Measurements from ENCODE around the gene COL6A3.
"Not testable (repeated sequence)": the region's sequence is repeated elsewhere in the genome, so short reads cannot be mapped to it uniquely, and the experiment has no call there.

COL6A3 gene

DNA sequence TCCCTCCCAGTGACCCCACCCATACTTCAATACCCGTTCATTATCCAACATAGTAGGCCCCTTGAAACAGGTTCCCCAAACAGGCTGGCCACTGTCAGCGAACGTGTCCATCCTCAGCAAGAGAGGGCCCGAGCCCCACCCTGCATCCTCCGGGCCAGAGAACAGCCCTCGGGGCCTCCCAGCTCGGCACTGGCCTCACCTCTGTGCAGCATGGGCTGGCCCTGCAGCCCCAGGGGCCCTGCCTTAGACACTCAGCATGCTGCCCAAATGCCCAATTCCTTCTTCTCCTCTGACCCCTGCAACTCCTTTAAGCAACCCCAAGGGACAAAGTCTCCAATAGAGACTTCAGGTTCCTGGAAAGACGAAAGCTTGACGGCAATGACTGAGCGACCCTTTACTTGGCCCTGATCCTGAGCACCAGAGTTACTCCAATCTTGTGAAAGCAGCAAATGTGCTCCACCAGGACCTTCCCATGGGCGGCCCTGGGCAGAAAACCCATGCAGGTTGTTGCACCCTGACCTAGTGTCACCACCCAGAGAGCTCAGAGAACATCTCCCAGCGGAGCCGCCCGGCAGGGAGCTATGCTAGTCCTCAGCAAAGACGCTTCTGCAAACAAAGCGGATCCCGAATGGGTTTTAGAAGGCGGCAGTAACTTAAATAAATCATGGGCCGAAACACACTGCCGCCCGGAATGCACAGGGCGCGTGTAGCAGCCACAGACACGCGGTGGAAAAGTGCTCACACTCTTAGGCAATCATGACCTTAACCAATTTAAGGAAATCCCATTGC is 782 bp downstream of the COL6A3 start:
- DNase-seq, result no peak

DNA sequence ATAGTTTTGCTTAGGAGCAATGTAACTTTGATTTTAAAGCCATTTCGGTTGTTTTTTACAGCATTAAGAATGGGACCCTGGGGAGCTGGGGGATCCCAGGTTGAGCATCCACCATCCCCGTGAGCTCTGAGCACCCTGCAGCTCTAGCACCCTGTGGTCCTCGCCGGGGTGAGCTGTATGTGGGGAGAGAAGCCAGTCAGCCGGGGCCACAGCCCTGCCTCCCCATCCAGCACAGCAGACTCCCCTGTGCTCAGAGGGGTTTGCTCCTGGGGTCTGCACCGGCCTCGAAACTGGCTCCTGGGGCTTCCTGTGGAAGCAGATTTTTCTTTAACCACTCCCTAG is 1.3 kb downstream of the COL6A3 start:
- no peak for DNase-seq

DNA sequence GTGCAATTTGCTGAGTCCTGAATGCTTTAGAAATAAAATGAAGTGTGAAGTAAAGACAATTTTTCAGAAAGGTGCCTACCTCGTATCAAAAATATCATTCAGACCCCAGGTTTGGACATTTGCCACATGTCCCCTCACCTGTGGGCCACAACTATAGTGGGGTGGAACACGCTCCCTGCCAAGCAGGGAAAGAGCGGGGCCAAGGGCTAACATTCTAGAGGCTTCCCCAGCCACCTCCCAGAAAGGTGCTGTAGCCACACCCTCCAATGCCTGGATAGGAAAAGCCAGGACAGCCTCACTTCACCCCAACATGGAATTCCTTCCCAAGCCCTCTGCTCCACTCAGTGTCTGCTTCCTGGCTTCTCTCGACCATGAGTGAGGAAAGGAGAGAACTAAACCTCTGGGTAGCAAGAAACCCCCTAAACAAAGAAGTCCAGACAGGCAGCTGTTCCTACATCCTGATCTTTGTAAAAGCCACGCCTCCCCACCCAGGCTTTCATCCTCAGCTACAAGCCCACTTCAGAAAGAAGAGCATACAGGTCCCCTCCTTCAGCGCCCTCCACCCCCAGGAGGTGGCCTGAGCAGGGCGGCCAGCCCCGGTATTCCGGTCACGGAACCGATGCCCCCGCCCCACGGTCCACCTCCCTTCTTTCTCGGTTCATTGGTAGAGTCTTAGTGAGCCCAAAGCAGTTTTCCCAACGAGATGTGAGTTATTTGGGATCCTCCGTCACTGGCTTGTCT is 2.1 kb downstream of the COL6A3 start:
- DNase-seq, result no peak

DNA sequence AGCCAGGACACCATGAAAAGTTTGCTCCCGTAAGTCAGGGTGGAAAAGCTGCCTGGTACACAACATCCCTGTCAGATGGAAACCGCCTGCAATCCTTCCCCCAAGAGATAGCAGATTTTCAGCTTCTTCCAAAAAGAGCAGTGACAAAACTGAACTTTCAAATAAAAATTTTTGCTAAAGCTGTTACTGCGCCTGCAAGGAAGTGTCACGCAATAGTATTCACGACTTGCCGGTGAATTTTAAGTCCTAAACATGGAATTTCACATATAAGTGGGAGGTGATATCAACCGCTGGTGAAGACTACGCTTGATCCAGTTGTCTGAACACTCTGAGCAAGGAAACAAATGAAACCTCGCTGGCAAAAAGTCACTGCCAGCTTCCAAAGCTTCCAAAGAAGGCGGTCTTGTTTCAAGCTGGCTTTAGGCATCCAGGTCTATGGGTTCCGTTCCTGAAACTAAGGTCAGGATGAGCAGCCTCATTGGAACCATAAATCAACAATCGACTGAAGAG is 2.8 kb downstream of the COL6A3 start:
- no peak for DNase-seq

DNA sequence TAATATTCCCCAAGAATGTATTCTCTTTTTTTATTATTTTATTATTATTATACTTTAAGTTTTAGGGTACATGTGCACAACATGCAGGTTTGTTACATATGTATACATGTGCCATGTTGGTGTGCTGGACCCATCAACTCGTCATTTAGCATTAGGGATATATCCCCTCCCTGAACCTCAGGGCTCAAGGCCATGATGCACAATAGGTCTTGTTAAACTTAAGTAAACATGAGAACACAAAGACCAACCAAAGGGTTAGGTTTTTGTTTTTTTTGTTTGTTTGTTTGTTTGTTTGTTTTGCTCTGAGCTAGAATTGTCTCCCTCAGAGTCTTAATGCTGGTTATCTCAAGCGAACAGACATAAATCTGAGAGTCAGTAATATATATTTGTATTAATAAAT is 4.7 kb downstream of the COL6A3 start:
- not testable (repeated sequence) for DNase-seq

DNA sequence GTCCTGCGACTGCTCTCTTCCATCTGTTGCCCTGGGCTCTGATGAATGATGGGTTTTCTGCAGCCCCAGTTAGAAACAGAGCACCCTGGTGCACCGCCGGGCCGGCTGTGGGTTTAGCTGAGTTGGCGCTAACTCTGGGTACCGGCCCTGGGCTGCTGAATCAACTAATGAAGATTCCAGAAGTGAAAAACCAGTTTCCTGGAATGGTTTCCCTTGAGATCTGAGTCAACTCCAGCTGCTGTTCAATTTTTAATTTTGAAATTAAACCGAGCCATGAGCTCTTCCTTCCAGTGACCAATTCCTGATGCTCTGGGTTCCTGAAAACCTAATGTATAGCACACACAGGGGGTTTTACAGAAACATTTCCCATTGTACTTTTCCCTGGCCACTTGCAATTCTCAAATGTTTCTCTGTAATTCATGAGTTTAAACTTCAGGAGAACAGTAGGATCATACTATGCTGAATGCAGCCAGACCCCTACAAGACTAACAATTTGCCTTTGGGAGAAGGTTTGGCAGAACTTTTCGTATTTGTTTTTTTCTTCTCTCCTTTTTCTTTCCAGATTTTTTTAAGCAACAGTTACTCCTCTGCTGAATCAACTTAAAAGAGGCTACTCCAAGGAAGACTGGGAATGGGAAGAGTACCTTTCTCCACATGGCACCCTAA is 5.5 kb downstream of the COL6A3 start:
- DNase-seq, result no peak

DNA sequence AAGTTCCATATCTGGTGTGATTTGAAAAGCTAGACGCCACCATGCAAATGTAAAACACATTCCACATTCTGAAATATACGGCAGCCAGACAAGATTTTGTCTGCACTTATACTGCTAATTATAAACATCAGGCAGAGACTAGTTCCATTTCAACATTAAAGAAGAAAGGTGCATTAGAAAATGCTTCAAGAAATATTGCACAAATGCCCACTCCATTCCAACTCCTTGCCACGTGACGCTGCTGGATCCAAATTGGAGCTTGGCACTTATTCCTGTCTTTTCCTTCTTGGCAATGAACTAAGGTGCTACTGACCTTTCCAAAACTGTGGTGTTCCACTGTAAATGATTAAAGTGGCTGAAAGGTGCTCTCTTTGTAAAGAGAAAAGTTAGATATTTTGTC is 6.3 kb downstream of the COL6A3 start:
- DNase-seq, result no peak

DNA sequence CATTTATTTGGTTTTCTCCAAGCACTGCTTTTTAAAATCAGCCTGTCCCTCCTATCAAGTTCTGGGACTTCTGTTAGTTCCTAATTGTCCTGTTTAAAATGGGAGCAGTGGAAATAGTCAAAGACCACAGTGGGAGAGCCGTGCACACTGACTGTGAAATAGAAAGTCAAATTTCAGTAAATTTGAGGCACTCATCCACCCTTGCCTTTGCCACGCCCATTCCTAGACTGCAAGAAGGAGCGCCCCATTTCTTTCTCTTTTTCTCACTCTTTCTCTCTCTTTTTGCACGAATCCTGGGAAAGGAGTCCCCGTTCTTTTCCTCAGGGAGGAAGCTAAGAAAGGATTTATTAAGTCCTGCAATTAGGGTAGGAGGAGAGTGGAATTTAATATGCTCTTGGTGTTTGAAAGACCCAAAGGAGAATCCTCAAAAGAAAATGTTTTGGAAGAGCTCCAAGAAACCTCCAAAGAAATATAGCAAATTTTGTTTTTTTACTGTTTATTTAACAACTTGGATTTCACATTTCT is 7.5 kb downstream of the COL6A3 start:
- no peak for DNase-seq

DNA sequence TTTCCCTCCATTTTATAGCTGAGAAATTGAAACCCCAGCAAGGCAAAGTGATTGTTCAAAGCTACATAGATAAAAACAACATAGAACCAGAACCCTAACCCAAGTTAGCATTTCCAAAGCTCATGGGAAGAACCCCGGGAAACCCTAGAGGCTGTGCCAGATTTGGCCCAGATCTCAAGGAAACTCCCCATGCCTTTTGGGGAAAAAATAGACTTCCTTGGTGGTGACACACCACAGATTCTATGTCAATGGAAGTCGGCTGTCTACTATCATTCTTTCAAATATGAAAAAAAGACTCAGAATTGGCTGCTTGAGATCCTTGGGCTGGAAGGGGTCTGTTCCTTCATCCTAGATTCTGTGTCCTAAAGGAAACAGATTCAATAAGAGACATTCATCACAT is 8.4 kb downstream of the COL6A3 start:
- no peak for DNase-seq

DNA sequence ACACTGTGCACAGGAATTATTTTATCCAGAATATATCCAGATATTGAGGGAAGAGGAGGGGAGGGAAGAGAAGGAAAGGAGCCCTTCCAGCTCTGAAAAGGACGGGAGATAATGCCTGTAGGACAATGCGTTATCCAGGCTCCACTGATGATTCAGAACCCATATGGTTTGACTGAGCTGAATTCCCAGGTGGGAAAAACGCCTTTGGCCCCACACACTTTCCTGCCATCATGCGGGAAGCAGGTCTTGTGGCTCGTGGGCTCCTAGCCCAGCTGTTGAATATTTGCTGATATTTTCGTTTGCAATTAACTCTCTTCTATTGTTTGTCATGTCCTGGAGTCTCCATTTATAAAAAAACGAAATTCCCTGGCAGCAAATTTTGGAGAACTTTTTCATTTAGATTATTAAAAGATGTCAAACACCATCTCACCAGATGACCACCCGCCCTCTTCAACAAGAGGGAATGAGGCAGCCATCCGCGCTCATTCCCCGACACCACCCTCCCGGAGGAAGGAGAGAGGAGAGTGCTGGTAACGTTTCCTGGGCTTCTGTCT is 8.9 kb downstream of the COL6A3 start:
- DNase-seq, result no peak

DNA sequence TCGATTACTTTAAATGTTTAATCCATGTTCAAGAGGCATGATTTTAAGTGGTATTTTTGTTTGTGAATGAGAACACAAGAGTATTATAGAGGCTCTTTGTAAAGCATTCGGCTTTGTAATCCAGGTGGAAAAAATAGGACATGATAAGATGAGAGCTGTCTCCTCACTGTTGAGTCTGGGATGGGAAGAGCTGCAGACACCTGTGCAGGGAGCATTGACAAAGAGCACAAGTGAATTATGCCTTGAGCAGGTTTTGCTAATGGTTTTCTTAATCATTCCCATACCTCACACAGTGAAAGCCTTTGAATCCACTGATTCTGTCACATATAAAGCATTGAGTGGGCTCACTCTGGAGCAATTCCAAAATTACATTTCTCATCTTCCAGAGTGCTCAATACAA is 9.6 kb downstream of the COL6A3 start:
- DNase-seq, result no peak

DNA sequence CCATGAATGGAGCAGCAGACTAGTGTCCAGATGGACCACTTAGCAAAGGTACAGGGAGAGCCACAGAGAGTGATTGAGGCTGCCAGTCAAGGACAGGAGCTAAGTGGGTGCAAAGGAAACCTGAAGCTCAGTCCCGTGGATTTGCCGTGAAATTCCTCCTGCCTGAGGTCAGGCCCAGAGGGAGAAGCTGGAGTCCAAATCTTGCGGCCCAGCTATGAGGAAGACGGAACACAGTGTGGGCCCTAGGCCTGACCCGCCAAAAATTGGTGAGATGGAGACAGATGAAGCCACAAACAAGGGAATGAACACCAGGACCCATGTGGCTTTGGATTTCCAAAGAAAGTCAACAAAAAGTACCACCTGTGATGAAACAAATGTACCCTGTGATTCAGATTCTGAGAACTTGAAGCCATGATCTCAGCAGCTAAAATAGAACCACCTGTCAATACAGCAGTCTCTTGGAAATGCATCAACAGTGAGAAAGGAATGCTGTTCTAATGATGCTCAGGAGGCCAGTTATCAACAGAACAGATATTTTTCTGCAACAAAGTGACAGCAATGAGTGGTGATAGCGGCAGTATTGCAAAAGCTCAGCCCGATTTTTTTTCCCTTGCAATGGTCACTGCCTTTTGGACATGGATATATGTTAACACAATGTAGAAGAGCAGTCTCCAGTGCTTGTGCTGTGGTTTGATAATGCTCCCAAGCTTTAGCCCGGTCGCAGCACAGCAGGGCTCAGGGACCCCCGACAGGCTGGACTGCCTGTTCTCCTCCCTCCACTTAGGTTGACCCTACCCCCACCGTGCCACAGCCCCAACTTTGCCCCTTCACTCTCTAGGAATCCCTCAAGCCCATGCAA is 10.7 kb downstream of the COL6A3 start:
- DNase-seq, result no peak

DNA sequence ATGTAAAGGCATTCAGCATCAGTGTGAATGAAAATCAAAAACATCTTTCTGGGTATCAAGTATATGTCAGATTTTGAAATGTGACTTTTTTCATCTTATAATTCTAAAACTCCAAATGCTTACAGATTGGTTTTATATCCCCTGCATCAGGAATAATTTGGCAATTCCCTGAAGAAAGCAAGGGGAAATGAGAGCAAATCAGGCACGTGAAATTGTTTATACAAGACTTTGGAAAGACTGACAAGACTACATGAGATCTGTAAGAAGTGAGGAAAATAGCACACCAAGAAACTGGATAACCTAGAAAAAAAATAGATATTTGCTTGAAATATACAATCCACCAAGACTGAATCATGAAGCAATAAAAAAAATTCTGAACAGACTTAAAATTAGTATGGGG is 13.8 kb downstream of the COL6A3 start:
- DNase-seq, result no peak

DNA sequence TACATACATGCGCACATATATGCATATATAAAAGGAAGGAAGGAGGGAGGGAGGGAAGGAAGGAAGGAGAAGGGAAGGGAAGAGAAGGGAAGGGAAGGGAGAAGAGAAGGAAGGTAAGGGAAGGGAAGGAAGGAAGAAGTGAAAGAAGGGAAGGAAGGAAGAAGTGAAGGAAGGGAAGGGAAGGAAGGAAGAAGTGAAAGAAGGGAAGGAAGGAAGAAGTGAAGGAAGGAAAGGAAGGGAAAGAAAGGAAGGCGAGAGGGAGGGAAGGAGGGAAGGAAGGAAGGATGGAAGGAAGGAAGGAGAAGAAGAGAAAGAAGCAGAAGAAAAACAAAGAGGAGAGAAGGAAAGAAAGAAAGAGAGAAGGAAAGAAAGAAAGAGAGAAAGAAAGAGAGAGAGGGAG is 16.9 kb downstream of the COL6A3 start:
- no peak for DNase-seq

DNA sequence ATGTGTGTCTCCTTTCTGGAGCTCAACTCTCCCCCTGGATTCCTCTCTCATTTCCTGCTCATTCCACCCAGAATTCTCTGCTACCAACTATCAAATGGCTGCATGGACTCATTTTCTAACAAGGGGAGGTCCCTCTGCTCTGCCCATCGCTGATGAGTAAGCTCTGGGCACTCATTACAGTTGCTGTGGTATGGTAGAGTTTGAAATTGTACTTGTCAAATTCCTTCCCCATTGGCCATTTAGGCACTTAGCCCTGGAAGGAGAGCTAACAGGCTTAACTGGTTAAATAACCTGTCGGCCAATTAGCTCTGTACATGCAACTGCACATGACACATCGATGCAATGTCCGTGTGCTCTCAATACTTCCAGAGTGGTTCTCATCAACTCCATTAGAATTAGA is 20.4 kb downstream of the COL6A3 start:
- no peak for DNase-seq

DNA sequence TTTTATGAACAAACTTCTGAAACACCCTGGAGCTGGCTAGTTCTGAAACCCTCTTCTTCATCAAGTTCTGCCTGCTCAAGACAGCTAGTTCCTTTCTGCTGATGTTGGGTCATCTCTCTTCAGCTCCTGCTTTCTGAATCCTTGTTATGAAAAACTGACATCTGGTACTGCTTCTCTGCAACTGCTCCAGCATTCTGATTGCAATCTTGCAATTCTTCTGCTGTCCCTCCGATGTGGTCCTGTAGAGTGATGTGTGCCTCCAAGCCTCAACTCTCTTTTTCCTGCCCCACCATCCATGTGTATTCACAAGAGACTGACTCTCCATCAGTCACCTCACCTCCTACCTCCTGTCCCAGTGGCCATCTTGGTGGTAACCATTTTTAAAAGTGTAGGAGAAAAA is 21.8 kb downstream of the COL6A3 start:
- DNase-seq, result no peak

DNA sequence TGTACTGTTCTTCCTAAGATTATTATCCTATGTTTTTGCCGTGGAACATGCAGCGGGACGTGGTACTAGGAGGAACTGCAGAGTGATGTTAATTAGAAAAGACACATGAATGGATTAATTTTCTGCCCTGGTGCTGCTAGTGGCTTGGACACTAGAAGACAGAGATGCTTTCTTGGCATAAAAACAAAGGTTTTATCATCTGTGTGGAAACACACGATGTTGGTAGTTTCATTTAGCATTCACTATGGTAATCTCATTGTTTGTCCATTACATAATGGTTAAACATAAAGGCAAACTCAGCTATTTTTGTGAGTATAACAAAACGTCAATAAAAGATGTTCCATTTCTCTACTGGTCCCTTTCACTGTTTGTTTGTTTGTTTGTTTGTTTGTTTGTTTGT is 22.8 kb downstream of the COL6A3 start:
- DNase-seq, result no peak

DNA sequence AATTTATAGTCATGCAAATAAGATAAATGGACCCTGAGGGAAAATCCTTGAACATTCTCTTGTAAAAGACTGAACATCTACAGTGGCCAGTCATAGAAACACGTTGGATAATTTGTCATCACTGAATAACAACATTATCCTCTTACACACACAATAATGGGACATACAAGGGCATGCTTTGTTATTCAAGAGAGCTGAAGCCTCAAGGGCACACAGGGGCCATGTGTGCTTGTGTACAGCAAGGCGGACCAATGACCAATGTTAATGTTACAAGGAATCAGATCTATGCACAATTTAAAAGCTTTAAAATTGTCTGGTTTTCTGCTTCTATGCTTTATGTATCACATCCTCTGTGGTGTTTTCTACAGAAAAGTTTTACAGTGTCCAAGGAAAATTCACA is 23.7 kb downstream of the COL6A3 start:
- no peak for DNase-seq

DNA sequence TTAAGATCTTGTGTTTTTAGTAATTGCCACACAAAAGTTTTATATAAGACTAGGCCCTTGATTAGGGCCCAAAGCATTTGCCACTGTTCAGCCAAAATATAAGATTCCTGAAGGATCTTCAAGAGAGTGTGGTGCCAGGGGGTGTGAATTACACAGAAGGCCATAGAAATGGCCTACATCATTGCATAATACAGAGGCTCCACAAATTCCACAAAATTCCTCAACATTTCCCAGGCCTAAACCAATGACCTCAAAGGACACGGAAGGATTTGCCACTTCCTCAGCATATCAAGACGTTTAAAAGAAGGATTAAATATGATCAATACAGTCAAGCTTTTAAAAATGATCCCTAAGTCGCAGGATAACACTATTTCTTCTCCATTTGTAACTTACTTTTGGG is 24.1 kb downstream of the COL6A3 start:
- DNase-seq, result no peak

DNA sequence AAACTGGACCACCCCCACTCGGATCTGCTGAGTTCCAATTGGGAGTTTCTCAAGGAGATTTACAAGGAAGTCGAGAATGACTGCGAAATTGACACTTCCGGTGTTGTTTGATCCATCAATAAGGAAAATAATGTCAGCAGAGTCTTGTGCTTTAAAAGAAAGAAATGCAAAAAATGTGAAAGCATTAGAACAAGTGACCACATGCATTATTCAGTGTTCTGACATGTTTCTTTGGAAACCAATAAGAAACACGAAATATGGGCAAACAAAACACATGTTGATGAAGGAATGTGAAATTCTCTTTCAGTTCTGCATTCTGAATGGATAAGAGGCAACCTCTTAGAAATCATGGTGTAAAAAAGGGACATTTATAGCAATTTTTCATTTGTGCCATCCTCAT is 25.9 kb downstream of the COL6A3 start:
- DNase-seq, result no peak

DNA sequence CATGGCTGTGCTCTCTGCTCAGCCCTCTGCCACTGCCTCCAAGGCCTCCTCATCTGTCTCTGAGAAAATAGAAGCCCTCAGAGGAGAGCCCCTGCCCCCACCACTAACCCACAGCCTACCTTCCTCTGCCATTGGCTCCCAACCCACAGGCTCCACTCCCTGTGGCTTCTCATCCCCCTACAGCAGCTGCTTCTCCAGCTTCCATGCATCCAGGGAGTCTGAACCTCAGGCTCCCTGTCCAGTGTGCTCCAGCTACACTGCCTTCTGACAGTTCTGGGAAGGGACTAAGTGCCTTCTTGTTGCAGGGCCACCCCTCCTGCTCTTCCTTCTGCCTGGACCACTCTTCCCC is 29.3 kb downstream of the COL6A3 start:
- DNase-seq, result no peak

DNA sequence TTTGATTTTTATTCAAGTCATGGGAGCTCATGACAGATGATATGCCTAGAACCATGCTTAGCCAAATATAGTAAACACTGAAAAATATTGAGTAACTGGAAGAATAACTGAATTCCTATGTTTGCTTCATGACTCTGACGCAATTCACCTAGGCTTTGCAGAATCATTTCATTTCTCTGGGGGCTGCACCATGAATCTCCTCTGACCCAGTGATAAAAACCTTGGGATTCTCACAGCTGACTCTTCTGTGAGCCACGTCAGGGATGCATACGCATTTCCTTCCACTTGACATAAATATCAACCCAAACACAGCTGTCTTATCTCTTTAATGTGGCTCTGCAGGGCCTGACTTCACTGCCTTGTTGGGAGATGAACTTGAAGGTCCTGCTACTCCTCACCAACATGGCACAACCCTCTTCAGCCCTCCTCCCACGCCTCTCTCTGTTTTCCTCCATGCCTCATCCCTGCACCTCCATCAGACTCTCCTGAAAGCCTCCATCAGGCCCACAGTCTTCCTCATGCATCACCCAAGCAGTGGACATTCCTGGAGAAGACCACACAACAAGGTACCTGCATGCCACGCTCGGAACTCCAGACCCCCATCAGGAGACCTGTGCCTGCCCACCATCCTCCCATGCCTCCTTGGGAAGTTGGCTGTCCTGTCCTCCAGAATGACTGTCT is 29.8 kb downstream of the COL6A3 start:
- DNase-seq, result no peak
